ENCODE measurements around the gene BTN3A1. TPM values are rescaled to one million over a fixed set of nuclear protein-coding genes. Genes with fewer than 3 reads are reported as not detected.
A peak's percentile ranks its signal among the peaks of the same experiment; 100 is the strongest.

BTN3A1 gene
- polyA plus RNA-seq, 2 of the 4 experiments (the other 2 are of a cell fraction), result 4.0 to 8.1 TPM

DNA sequence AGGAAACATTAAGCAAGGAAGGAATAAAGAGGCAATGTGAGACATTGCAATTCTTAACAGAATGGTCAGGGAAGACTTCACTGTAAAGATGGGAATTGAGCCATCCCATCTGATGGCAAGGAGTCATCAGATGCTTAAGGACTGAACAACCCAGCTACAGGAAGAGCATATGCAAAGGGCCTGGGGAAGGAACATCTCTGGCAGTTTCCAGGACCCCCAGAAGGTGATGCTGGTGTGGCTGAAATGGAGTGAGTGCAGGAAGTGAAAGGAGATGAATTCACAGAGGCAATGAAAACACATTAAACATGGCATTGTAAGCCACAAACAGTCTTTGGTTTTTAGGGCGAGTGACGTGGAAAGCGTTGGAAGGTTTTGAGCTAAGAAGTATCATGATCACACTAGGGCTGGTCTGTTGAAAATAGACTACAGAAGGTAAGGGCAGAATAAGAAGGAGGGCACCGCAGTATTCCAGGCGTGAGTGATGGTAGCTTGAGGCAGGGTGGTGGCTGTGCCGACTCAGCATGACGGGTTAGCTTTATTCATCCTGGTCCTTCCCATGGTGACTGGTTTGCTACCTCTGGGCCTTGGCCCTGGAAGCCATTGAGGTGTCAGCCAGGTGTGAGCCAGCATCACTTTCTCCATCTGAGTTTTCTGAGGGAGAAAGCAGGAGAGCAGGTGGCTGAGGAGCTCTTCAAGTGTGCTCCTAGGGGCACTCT is 62.5 kb downstream of the BTN3A1 start:
- CTCF ChIA-PET, result interaction anchor here (0.7 to 1.4 kb wide), 2 partner anchors 8 to 10 kb away, joined by 3 read pairs; no protein-coding TSS in a partner anchor
- TF ChIP-seq E2F6 (IDR thresholded peaks at IDR 0.05; ENCODE audit: borderline replicate concordance, low read depth), result no peak
- TF ChIP-seq MAFK (IDR thresholded peaks at IDR 0.05; ENCODE audit: partially characterized antibody), result peak; percentile 23
- no peak for ATAC-seq
- no peak for FAIRE-seq
- DNase-seq (ENCODE audit: low read depth in 1 of 2, low spot score in 1 of 2), result no peak
- 96% methylated on average over 7 of the region's 7 CpGs for WGBS (ENCODE audit: missing lambda C conversion rate)
- Histone ChIP-seq H3K4me2 (no peak overlapping the region), H3K4me3 (no peak overlapping the region), H3K4me1 (no peaks in the 10 kb centered on the region), H3K27ac (no peak overlapping the region), H3K9me3 (no peaks in the 10 kb centered on the region)
- POLR2A ChIA-PET, result interaction anchor here (0.8 kb wide), 1 partner anchor 9 kb away, joined by 3 read pairs; no protein-coding TSS in a partner anchor

Other genes starting within 250 kb of the BTN3A1 start
- 13.4 and 13.5 TPM in 2 replicates for gene BTN3A2, start 37.1 kb upstream of the BTN3A1 start, polyA plus RNA-seq (2011; rRNA removed)
- 4.2 to 5.1 TPM (median 4.8 TPM) in 3 replicates for gene BTN3A2, start 37.1 kb upstream of the BTN3A1 start, polyA plus RNA-seq (2017; fragmentation: RNase III; extraction: RNeasy Plus Mini Kit Qiagen cat#74134 plus additional on column Dnase treatment)
- 6.5 and 7.0 TPM in 2 replicates for gene BTN2A2, start 19.2 kb upstream of the BTN3A1 start, polyA plus RNA-seq (2011; rRNA removed)
- 6.7 to 9.5 TPM (median 7.5 TPM) in 3 replicates for gene BTN2A2, start 19.2 kb upstream of the BTN3A1 start, polyA plus RNA-seq (2017; fragmentation: RNase III; extraction: RNeasy Plus Mini Kit Qiagen cat#74134 plus additional on column Dnase treatment)
- 2.7 and 3.9 TPM in 2 replicates for gene BTN3A3, start 38.2 kb downstream of the BTN3A1 start, polyA plus RNA-seq (2011; rRNA removed)
- gene BTN3A3, start 38.2 kb downstream of the BTN3A1 start, polyA plus RNA-seq (2017; fragmentation: RNase III; extraction: RNeasy Plus Mini Kit Qiagen cat#74134 plus additional on column Dnase treatment), result 1.5 to 1.9 TPM (median 1.6 TPM) in 3 replicates
- gene BTN2A1, start 55.7 kb downstream of the BTN3A1 start, polyA plus RNA-seq (2011; rRNA removed), result 20.7 and 21.8 TPM in 2 replicates
- 19.2 to 20.3 TPM (median 19.3 TPM) in 3 replicates for gene BTN2A1, start 55.7 kb downstream of the BTN3A1 start, polyA plus RNA-seq (2017; fragmentation: RNase III; extraction: RNeasy Plus Mini Kit Qiagen cat#74134 plus additional on column Dnase treatment)
- gene BTN1A1, start 98.0 kb downstream of the BTN3A1 start, polyA plus RNA-seq (2011; rRNA removed), result not detected in 2 replicates
- gene BTN1A1, start 98.0 kb downstream of the BTN3A1 start, polyA plus RNA-seq (2017; fragmentation: RNase III; extraction: RNeasy Plus Mini Kit Qiagen cat#74134 plus additional on column Dnase treatment), result not detected in 3 replicates
- gene HMGN4, start 136.1 kb downstream of the BTN3A1 start, polyA plus RNA-seq (2011; rRNA removed), result 59.0 and 62.9 TPM in 2 replicates
- 52.8 to 55.0 TPM (median 53.0 TPM) in 3 replicates for gene HMGN4, start 136.1 kb downstream of the BTN3A1 start, polyA plus RNA-seq (2017; fragmentation: RNase III; extraction: RNeasy Plus Mini Kit Qiagen cat#74134 plus additional on column Dnase treatment)
- gene ABT1, start 194.7 kb downstream of the BTN3A1 start, polyA plus RNA-seq (2011; rRNA removed), result 10.6 and 11.9 TPM in 2 replicates
- 10.6 to 11.5 TPM (median 11.1 TPM) in 3 replicates for gene ABT1, start 194.7 kb downstream of the BTN3A1 start, polyA plus RNA-seq (2017; fragmentation: RNase III; extraction: RNeasy Plus Mini Kit Qiagen cat#74134 plus additional on column Dnase treatment)

All from A549 (cell line).